Fibroblast of lung (primary cell): Measurements from ENCODE around the gene KRT4. TPM values are rescaled to one million over a fixed set of nuclear protein-coding genes. Genes with fewer than 3 reads are reported as not detected.

Experiments
- DNase-seq, 2 donors: peaks; one replicate each; pipeline versions ENCODE4 v3.0.0 to v3.0.0-alpha.2; 2010; ENCODE audit warnings: low read depth in 2 of 2
- H2AFZ ChIP-seq: 2 replicates; pipeline ENCODE4 v1.5.1; 2012; ENCODE audit warnings: low read length, control low read depth, inconsistent platforms
- H3K27ac ChIP-seq: 2 replicates; pipeline ENCODE4 v1.5.1; 2011; ENCODE audit warnings: low read length, control low read depth; ENCODE audit not compliant: insufficient read depth
- H3K27me3 ChIP-seq: 2 replicates; pipeline ENCODE4 v1.5.1; 2011; ENCODE audit warnings: mild to moderate bottlenecking, low read length; ENCODE audit not compliant: control insufficient read depth, insufficient read depth
- H3K36me3 ChIP-seq: 2 replicates; pipeline ENCODE4 v1.5.1; 2011; ENCODE audit warnings: low read length; ENCODE audit not compliant: control insufficient read depth, insufficient read depth
- H3K4me1 ChIP-seq: 2 replicates; pipeline ENCODE4 v1.5.1; 2011; ENCODE audit warnings: low read length; ENCODE audit not compliant: control insufficient read depth, insufficient read depth; ENCODE audit errors: extremely low read depth
- H3K4me2 ChIP-seq: 2 replicates; pipeline ENCODE4 v1.5.1; 2011; ENCODE audit warnings: low read length, control low read depth; ENCODE audit not compliant: insufficient read depth; ENCODE audit errors: extremely low read depth
- H3K4me3 ChIP-seq, 4 experiments: fragments of 200-600 bp in 1 of 4; sonication (generic) in 1 of 4; replicated peaks in 1 of 4; 2 replicates each; pipeline ENCODE4 v1.5.1; 2011 to 2016; ENCODE audit warnings: low read length in 4 of 4, low read depth in 3 of 4, mild to moderate bottlenecking in 3 of 4, control low read depth in 2 of 4, inconsistent platforms in 1 of 4, mixed read lengths in 1 of 4; ENCODE audit not compliant: insufficient read depth in 1 of 4; ENCODE audit errors: control extremely low read depth in 1 of 4
- H3K79me2 ChIP-seq: 2 replicates; pipeline ENCODE4 v1.5.1; 2012; ENCODE audit warnings: mild to moderate bottlenecking, low read length, inconsistent platforms; ENCODE audit not compliant: control insufficient read depth, insufficient read depth
- H3K9ac ChIP-seq: 2 replicates; pipeline ENCODE4 v1.5.1; 2011; ENCODE audit warnings: mild to moderate bottlenecking, low read length, control low read depth; ENCODE audit not compliant: insufficient read depth
- H3K9me3 ChIP-seq: 2 replicates; pipeline ENCODE4 v1.5.1; 2012; ENCODE audit warnings: low read depth, low read length; ENCODE audit not compliant: control insufficient read depth, insufficient read depth
- H4K20me1 ChIP-seq: 2 replicates; pipeline ENCODE4 v1.5.1; 2011; ENCODE audit warnings: low read length; ENCODE audit not compliant: control insufficient read depth, insufficient read depth; ENCODE audit errors: extremely low read depth
- CTCF ChIP-seq, 2 donors: IDR thresholded peaks in 1 of 2; conservative IDR thresholded peaks in 1 of 2; 1 replicate in 1 of 2; 2 replicates in 1 of 2; pipeline ENCODE4 v1.5.1; 2011 to 2012; ENCODE audit warnings: low read length in 2 of 2, control low read depth in 1 of 2, inconsistent platforms in 1 of 2, low read depth in 1 of 2, mild to moderate bottlenecking in 1 of 2
- EZH2 ChIP-seq: IDR thresholded peaks from 2 replicates; pipeline ENCODE4 v1.5.1; 2012; ENCODE audit warnings: low read length, control low read depth, mild to moderate bottlenecking; ENCODE audit errors: missing control alignments
- polyA plus RNA-seq, 2 donors: library from polyadenylated mRNA; depleted of rRNA in 1 of 2; stranded (reverse) in 1 of 2; unstranded in 1 of 2; fragments of >200 nt; gene quantifications; 2 replicates each; pipeline ENCODE4 v1.2.1, GENCODE V29; 2011 to 2012; ENCODE audit warnings: missing spikeins in 1 of 2
- total RNA-seq: library from RNA; depleted of rRNA; stranded (reverse); fragments of >200 nt; gene quantifications from 2 replicates; pipeline ENCODE4 v1.2.1, GENCODE V29; 2014

Gene KRT4
- total and polyA plus RNA-seq, 2 donors (not counting 1 experiment from before 2014, with no cell fraction given) = under 0.01 to 0.23 TPM

GRCh38 chr12:52767427-52767826 lies 46.5 kb downstream of the KRT4 start:
- DNase-seq = no peak
- Histone ChIP-seq H4K20me1 (no peaks in the 10 kb centered on the region), H3K4me3 (no peak overlapping the region), H3K4me2 (no peak overlapping the region), H3K79me2 (no peaks in the 10 kb centered on the region), H3K36me3 (no peaks in the 10 kb centered on the region), H3K9ac (no peak overlapping the region), H2AFZ (no peak overlapping the region), H3K4me1 (no peaks in the 10 kb centered on the region), H3K9me3 (no peaks in the 10 kb centered on the region), H3K27me3 (peaks cover 5% of the 10 kb centered on the region), H3K27ac (no peak overlapping the region)
- TF ChIP-seq EZH2 (no peak), CTCF (conservative IDR thresholded peaks at IDR 0.05 in 1 of 2, IDR thresholded peaks at IDR 0.05 in 1 of 2; ENCODE audit: low read depth in 1 of 2, low read length in 2 of 2) (no peak)

GRCh38 chr12:52767020-52767379 lies 46.9 kb downstream of the KRT4 start:
- DNase-seq = no peak
- H3K4me2 ChIP-seq = no peak overlapping the region
- no peaks in the 10 kb centered on the region for H4K20me1 ChIP-seq
- no peak overlapping the region for H3K4me3 ChIP-seq
- H3K27ac ChIP-seq = no peak overlapping the region
- peaks cover 3% of the 10 kb centered on the region for H3K27me3 ChIP-seq
- H3K9me3 ChIP-seq = no peaks in the 10 kb centered on the region
- no peak overlapping the region for H2AFZ ChIP-seq
- no peaks in the 10 kb centered on the region for H3K79me2 ChIP-seq
- TF ChIP-seq EZH2 = no peak
- TF ChIP-seq CTCF (conservative IDR thresholded peaks at IDR 0.05 in 1 of 2, IDR thresholded peaks at IDR 0.05 in 1 of 2; ENCODE audit: low read depth in 1 of 2, low read length in 2 of 2) = no peak
- no peak overlapping the region for H3K9ac ChIP-seq
- H3K36me3 ChIP-seq = no peaks in the 10 kb centered on the region
- no peaks in the 10 kb centered on the region for H3K4me1 ChIP-seq

GRCh38 chr12:52766351-52767019 lies 47.4 kb downstream of the KRT4 start:
- H3K4me3 ChIP-seq = no peak overlapping the region
- no peak overlapping the region for H2AFZ ChIP-seq
- H3K9ac ChIP-seq = no peak overlapping the region
- H3K27me3 ChIP-seq = peaks cover 3% of the 10 kb centered on the region
- no peaks in the 10 kb centered on the region for H4K20me1 ChIP-seq
- H3K27ac ChIP-seq = no peak overlapping the region
- H3K79me2 ChIP-seq = no peaks in the 10 kb centered on the region
- TF ChIP-seq EZH2 (no peak), CTCF (conservative IDR thresholded peaks at IDR 0.05 in 1 of 2, IDR thresholded peaks at IDR 0.05 in 1 of 2; ENCODE audit: low read depth in 1 of 2, low read length in 2 of 2) (no peak)
- H3K4me2 ChIP-seq = no peak overlapping the region
- no peaks in the 10 kb centered on the region for H3K4me1 ChIP-seq
- DNase-seq = no peak
- no peaks in the 10 kb centered on the region for H3K36me3 ChIP-seq
- H3K9me3 ChIP-seq = no peaks in the 10 kb centered on the region
